LNCAP (cell line): ENCODE measurements around the gene ARHGAP10.

Source experiments
- CTCF ChIP-seq: fragments of 450-650 bp; IDR thresholded peaks from 2 replicates; pipeline ENCODE4 v1.5.1; 2017; ENCODE audit warnings: mild to moderate bottlenecking

The ARHGAP10 gene

GRCh38 chr4:147731580-147732517 lies at the start of gene ARHGAP10:
Gene ARHGAP10 (plus strand): TSS chr4:147732088. CDS start chr4:147732302, 214 bp downstream.
- TF ChIP-seq CTCF, result no peak

GRCh38 chr4:147682755-147683154 lies 49.1 kb upstream of the ARHGAP10 start:
- TF ChIP-seq CTCF, result no peak

- no peak for TF ChIP-seq CTCF
Observed at GRCh38 chr4:147683188-147683591, 48.7 kb upstream of the ARHGAP10 start.

- TF ChIP-seq CTCF, result no peak
Observed at GRCh38 chr4:147683717-147684700, 47.9 kb upstream of the ARHGAP10 start, which contains the start of gene PRMT9. Gene PRMT9 (minus strand): TSS chr4:147684163. CDS start chr4:147683987, 176 bp downstream.

- no peak for TF ChIP-seq CTCF
Observed at GRCh38 chr4:147689067-147689466, 42.8 kb upstream of the ARHGAP10 start.

- TF ChIP-seq CTCF, result no peak
Observed at GRCh38 chr4:147691820-147692219, 40.1 kb upstream of the ARHGAP10 start.

GRCh38 chr4:147693218-147693617 lies 38.7 kb upstream of the ARHGAP10 start:
- no peak for TF ChIP-seq CTCF
